HG03108 (cell line): ENCODE results near the gene BRINP2.

ENCODE experiments used
- ATAC-seq: cut with Tn5 transposase; IDR thresholded peaks from one replicate; pipeline ENCODE4 v1.9.1; 2021; ENCODE audit warnings: moderate library complexity; ENCODE audit not compliant: unreplicated experiment

Gene BRINP2

GRCh38 chr1:177219554-177220458 lies 49.0 kb downstream of the BRINP2 start:
- no peak for ATAC-seq

GRCh38 chr1:177223359-177223758 lies 52.6 kb downstream of the BRINP2 start:
- no peak for ATAC-seq

- no peak for ATAC-seq
These were observed 57.4 kb downstream of the BRINP2 start for GRCh38 chr1:177227978-177228692.

- ATAC-seq, result no peak
These were observed 57.9 kb downstream of the BRINP2 start for GRCh38 chr1:177228693-177229065.

GRCh38 chr1:177229781-177230180 lies 59.0 kb downstream of the BRINP2 start:
- ATAC-seq, result no peak

GRCh38 chr1:177230228-177231016 lies 59.7 kb downstream of the BRINP2 start:
- ATAC-seq, result no peak

GRCh38 chr1:177235350-177235749 lies 64.6 kb downstream of the BRINP2 start:
- no peak for ATAC-seq

- ATAC-seq, result no peak
These were observed 66.2 kb downstream of the BRINP2 start for GRCh38 chr1:177236962-177237361.

- no peak for ATAC-seq
These were observed 68.2 kb downstream of the BRINP2 start for GRCh38 chr1:177238967-177239366.

GRCh38 chr1:177239792-177240191 lies 69.0 kb downstream of the BRINP2 start:
- ATAC-seq, result no peak

GRCh38 chr1:177243773-177244172 lies 73.0 kb downstream of the BRINP2 start:
- no peak for ATAC-seq

GRCh38 chr1:177246710-177247580 lies 76.2 kb downstream of the BRINP2 start:
- no peak for ATAC-seq

GRCh38 chr1:177247623-177248176 lies 76.9 kb downstream of the BRINP2 start:
- ATAC-seq, result no peak

GRCh38 chr1:177248258-177248657 lies 77.5 kb downstream of the BRINP2 start:
- no peak for ATAC-seq

GRCh38 chr1:177249231-177249630 lies 78.5 kb downstream of the BRINP2 start:
- ATAC-seq, result no peak

- no peak for ATAC-seq
These were observed 82.1 kb downstream of the BRINP2 start for GRCh38 chr1:177252877-177253276.

- ATAC-seq, result no peak
These were observed 84.7 kb downstream of the BRINP2 start for GRCh38 chr1:177255411-177255810.

GRCh38 chr1:177256153-177257075 lies 85.7 kb downstream of the BRINP2 start:
- ATAC-seq, result no peak

- no peak for ATAC-seq
These were observed 86.4 kb downstream of the BRINP2 start for GRCh38 chr1:177257128-177257527.
